ENCODE measurements around the gene HNF1A.

Gene HNF1A

GRCh38 chr12:120999191-121000120 lies 21.1 kb downstream of the HNF1A start:
- in situ Hi-C loops (cut with MboI; ENCODE audit: low pct_unique_long_range_greater_than_20kb, low sequenced_read_pairs, unreplicated experiment): loop anchor here (10.0 kb wide), 1 partner anchor 105 kb away; no protein-coding TSS in a partner anchor
- TF ChIP-seq CTCF (IDR thresholded peaks at IDR 0.05; ENCODE audit: extremely low read depth, insufficient read depth, missing control alignments): no peak
- DNase-seq (ENCODE audit: low spot score): no peak

GRCh38 chr12:121000530-121000929 lies 22.2 kb downstream of the HNF1A start:
- in situ Hi-C loops (cut with MboI; ENCODE audit: low pct_unique_long_range_greater_than_20kb, low sequenced_read_pairs, unreplicated experiment): loop anchor here (10.0 kb wide), 1 partner anchor 104 kb away; no protein-coding TSS in a partner anchor
- TF ChIP-seq CTCF (IDR thresholded peaks at IDR 0.05; ENCODE audit: extremely low read depth, insufficient read depth, missing control alignments): no peak

GRCh38 chr12:121001060-121001459 lies 22.7 kb downstream of the HNF1A start:
- TF ChIP-seq CTCF (IDR thresholded peaks at IDR 0.05; ENCODE audit: extremely low read depth, insufficient read depth, missing control alignments): no peak
- no peak for DNase-seq (ENCODE audit: low spot score)
- in situ Hi-C loops (cut with MboI; ENCODE audit: low pct_unique_long_range_greater_than_20kb, low sequenced_read_pairs, unreplicated experiment): loop anchor here (10.0 kb wide), 1 partner anchor 104 kb away; no protein-coding TSS in a partner anchor

More at GRCh38 chr12:121000530-121000929, 22.2 kb downstream of the HNF1A start:
- no peak for DNase-seq (ENCODE audit: low spot score)

GRCh38 chr12:121001841-121002483 lies 23.6 kb downstream of the HNF1A start:
- no peak for TF ChIP-seq CTCF (IDR thresholded peaks at IDR 0.05; ENCODE audit: extremely low read depth, insufficient read depth, missing control alignments)
- no peak for DNase-seq (ENCODE audit: low spot score)
- in situ Hi-C loops (cut with MboI; ENCODE audit: low pct_unique_long_range_greater_than_20kb, low sequenced_read_pairs, unreplicated experiment): loop anchor here (10.0 kb wide), 1 partner anchor 103 kb away; no protein-coding TSS in a partner anchor

GRCh38 chr12:121003650-121004049 lies 25.3 kb downstream of the HNF1A start:
- in situ Hi-C loops (cut with MboI; ENCODE audit: low pct_unique_long_range_greater_than_20kb, low sequenced_read_pairs, unreplicated experiment): loop anchor here (10.0 kb wide), 1 partner anchor 101 kb away; no protein-coding TSS in a partner anchor
- no peak for TF ChIP-seq CTCF (IDR thresholded peaks at IDR 0.05; ENCODE audit: extremely low read depth, insufficient read depth, missing control alignments)
- no peak for DNase-seq (ENCODE audit: low spot score)

- in situ Hi-C loops (cut with MboI; ENCODE audit: low pct_unique_long_range_greater_than_20kb, low sequenced_read_pairs, unreplicated experiment): loop anchor here (10.0 kb wide), 1 partner anchor 100 kb away; no protein-coding TSS in a partner anchor
- no peak for DNase-seq (ENCODE audit: low spot score)
- TF ChIP-seq CTCF (IDR thresholded peaks at IDR 0.05; ENCODE audit: extremely low read depth, insufficient read depth, missing control alignments): no peak
Measured at GRCh38 chr12:121004253-121004815, 26.0 kb downstream of the HNF1A start.

Measured in GM13977 (cell line).